K562 (cell line): ENCODE results near the gene FASLG. TPM values are rescaled to one million over a fixed set of nuclear protein-coding genes. Genes with fewer than 3 reads are reported as not detected.

Experiments used
- EP300 ChIP-seq: IDR thresholded peaks from 2 replicates; pipeline ENCODE4 v1.6.1; 2012; ENCODE audit warnings: low read length, improper control_type of control experiment
- FOXP1 ChIP-seq: sonication (generic); formaldehyde crosslinking; IDR thresholded peaks from 2 replicates; pipeline ENCODE4 v1.8.0; 2022; ENCODE audit warnings: mild to moderate bottlenecking, missing genetic modification reagents
- GTF2E2 ChIP-seq: fragments of 200-800 bp; sonication (Bioruptor generic); IDR thresholded peaks from 2 replicates; pipeline ENCODE4 v1.6.1; 2016; ENCODE audit warnings: missing genetic modification characterization, missing compliant biosample characterization
- HBP1 ChIP-seq: fragments of 450-650 bp; formaldehyde crosslinking; IDR thresholded peaks from 2 replicates; pipeline ENCODE4 v1.4.0; 2022; ENCODE audit warnings: missing genetic modification characterization
- HCFC1 ChIP-seq: IDR thresholded peaks from 2 replicates; pipeline ENCODE4 v1.6.1; 2012; ENCODE audit warnings: low read depth, low read length, improper control_type of control experiment
- KHSRP ChIP-seq: fragments of 450-650 bp; IDR thresholded peaks from 2 replicates; pipeline ENCODE4 v1.6.1; 2017
- MEIS2 ChIP-seq: fragments of 450-650 bp; IDR thresholded peaks from 2 replicates; pipeline ENCODE4 v1.6.1; 2014; ENCODE audit warnings: mild to moderate bottlenecking; ENCODE audit not compliant: partially characterized antibody
- MTA3 ChIP-seq: fragments of 450-650 bp; formaldehyde crosslinking; IDR thresholded peaks from 2 replicates; pipeline ENCODE4 v1.6.1; 2017; ENCODE audit warnings: mild to moderate bottlenecking, borderline replicate concordance
- NCOR1 ChIP-seq: fragments of 450-650 bp; IDR thresholded peaks from 2 replicates; pipeline ENCODE4 v1.6.1; 2016; ENCODE audit warnings: mild to moderate bottlenecking, moderate library complexity
- NR2C1 ChIP-seq, 2 experiments: fragments of 450-650 bp; IDR thresholded peaks; 2 replicates each; pipeline ENCODE4 v1.6.1; 2017; ENCODE audit warnings: mild to moderate bottlenecking in 2 of 2, antibody characterized with exemption in 1 of 2, inconsistent platforms in 1 of 2, missing compliant biosample characterization in 1 of 2, missing genetic modification characterization in 1 of 2
- PHF8 ChIP-seq: fragments of 200-600 bp; sonication (generic); IDR thresholded peaks from 2 replicates; pipeline ENCODE4 v1.6.1; 2012; ENCODE audit warnings: mixed run types, mild to moderate bottlenecking, inconsistent platforms, low read length, moderate library complexity, borderline replicate concordance
- PRDM10 ChIP-seq: fragments of 450-650 bp; IDR thresholded peaks from 2 replicates; pipeline ENCODE4 v1.6.1; 2018; ENCODE audit not compliant: partially characterized antibody
- RAD51 ChIP-seq: fragments of 450-650 bp; IDR thresholded peaks from 2 replicates; pipeline ENCODE4 v1.7.1; 2016; ENCODE audit warnings: low read depth, mild to moderate bottlenecking, borderline replicate concordance
- RNF2 ChIP-seq: sonication (generic); IDR thresholded peaks from 2 replicates; pipeline ENCODE4 v1.6.1; 2016
- SMAD2 ChIP-seq: fragments of 150-350 bp; IDR thresholded peaks from 2 replicates; pipeline ENCODE4 v1.6.1; 2014; ENCODE audit warnings: low read depth, mild to moderate bottlenecking, low read length
- SNIP1 ChIP-seq: fragments of 450-650 bp; IDR thresholded peaks from 2 replicates; pipeline ENCODE4 v1.7.1; 2017; ENCODE audit warnings: low read depth, mild to moderate bottlenecking
- TSHZ1 ChIP-seq: fragments of 250-450 bp; sonication (Bioruptor Pico); IDR thresholded peaks from 2 replicates; pipeline ENCODE4 v1.4.0; 2020; ENCODE audit warnings: mild to moderate bottlenecking, moderate library complexity
- polyA plus RNA-seq, 8 experiments: library from polyadenylated mRNA; depleted of rRNA in 4 of 8; stranded (reverse) in 5 of 8; unstranded in 3 of 8; fragments of >200 nt; fragmentation: Nextera tagmentation in 2 of 8; fragmentation: Illumina TruSeq in 1 of 8; extraction: Ambion mirVana in 2 of 8; extraction: Trizol in 1 of 8; gene quantifications; 2 replicates each; pipeline versions ENCODE4 v1.2.1 to v1.2.3, GENCODE V29; 2011 to 2014; ENCODE audit warnings: inconsistent platforms in 1 of 8, missing spikeins in 1 of 8
- total RNA-seq, 7 experiments: library from RNA; depleted of rRNA in 6 of 7; stranded (reverse); fragments of >200 nt in 6 of 7; fragmentation: Illumina TruSeq in 2 of 7; extraction: Trizol in 2 of 7; gene quantifications; 2 replicates each; pipeline versions ENCODE4 v1.2.1 to v1.2.3, GENCODE V29; 2011 to 2021; ENCODE audit warnings: low replicate concordance in 1 of 7

FASLG gene
- total and polyA plus RNA-seq, 9 of the 15 experiments (the other 6 are each of a cell fraction or from before 2014, with no cell fraction given) = not detected

GRCh38 chr1:172637522-172637921 lies 21.4 kb upstream of the FASLG start (continued):
- TF ChIP-seq TSHZ1 (CRISPR knock-in tag) (no peak), RAD51 (no peak), HCFC1 (no peak), PHF8 (no peak), HBP1 (CRISPR knock-in tag) (no peak), SMAD2 (no peak), RNF2 (no peak), GTF2E2 (no peak), NCOR1 (peak; percentile 56), KHSRP (no peak), SNIP1 (no peak), MTA3 (no peak), PRDM10 (peak; percentile 87), NR2C1 (IDR thresholded peaks at IDR 0.05) (no peak), NR2C1 (tag; IDR thresholded peaks at IDR 0.05) (peak; percentile 53; the same call in 1 of the 2 replicates), FOXP1 (no peak), MEIS2 (peak; percentile 56), EP300 (peak; percentile 56; the same call in 1 of the 2 replicates)
